ENCODE measurements around the gene CCDC86. TPM values are rescaled to one million over a fixed set of nuclear protein-coding genes. Genes with fewer than 3 reads are reported as not detected.

Gene CCDC86
- total and polyA plus RNA-seq, 2 of the 4 experiments (the other 2 are of a cell fraction): 9.5 to 34.0 TPM

DNA sequence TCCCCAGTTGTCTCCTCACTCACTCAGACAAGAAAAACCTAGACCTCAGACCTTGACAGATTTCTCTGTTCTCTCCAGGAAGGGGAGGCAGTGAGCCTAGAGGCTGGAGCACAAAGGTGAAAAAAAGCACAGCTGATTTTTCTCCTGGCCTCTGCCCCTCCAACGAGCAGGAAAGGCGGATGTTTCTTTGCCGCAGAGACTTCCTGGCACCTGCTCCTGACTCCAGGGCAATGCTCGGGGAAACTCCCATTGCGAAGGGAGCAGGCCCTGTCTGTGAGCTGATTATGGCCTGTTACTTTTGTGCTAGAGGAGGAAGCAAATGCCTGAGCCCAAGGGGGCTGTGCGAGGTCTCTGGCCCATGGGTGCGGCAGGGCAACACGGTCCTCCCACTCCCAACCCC lies 31.3 kb upstream of the CCDC86 start:
- H2AFZ ChIP-seq (replicated peaks; ENCODE audit: low read length, poor library complexity): no peak overlapping the region
- no peak overlapping the region for H3K4me2 ChIP-seq (ENCODE audit: low read depth, low read length)
- no peak overlapping the region for H3K4ac ChIP-seq (ENCODE audit: low read depth, low read length)
- ATAC-seq (ENCODE audit: low read depth) (no peak), DNase-seq (no peak)
- no peak overlapping the region for H3K56ac ChIP-seq (ENCODE audit: extremely low read depth, insufficient read depth, low read length)
- no TSS peak for BruUV-seq (replicated peaks)
- no peaks in the 10 kb centered on the region for H3K4me1 ChIP-seq (ENCODE audit: control insufficient read depth, insufficient read depth, low read length)
- H2AK9ac ChIP-seq (replicated peaks; ENCODE audit: low read depth, low read length, poor library complexity): no peak overlapping the region
- no peaks in the 10 kb centered on the region for H3K79me1 ChIP-seq (ENCODE audit: low read depth in 1 of 2, low read length in 2 of 2)
- no peak overlapping the region for H3K14ac ChIP-seq (replicated peaks; ENCODE audit: low read depth, low read length)
- dilution Hi-C loops (cut with HindIII; ENCODE audit: low sequenced_read_pairs, unreplicated experiment): no loop called here
- ChIA-PET CTCF (no interaction called here), POLR2A (ENCODE audit: unreplicated experiment) (no interaction called here)
- H2AK5ac ChIP-seq (ENCODE audit: low read depth, low read length): no peak overlapping the region
- intact Hi-C loops (cut with micrococcal nuclease): no loop called here
- H2BK120ac ChIP-seq (ENCODE audit: low read depth, low read length): no peak overlapping the region
- TF ChIP-seq RAD21 (IDR thresholded peaks at IDR 0.05; ENCODE audit: low read length): no peak
- no peak for TF ChIP-seq USF2 (IDR thresholded peaks at IDR 0.05; ENCODE audit: low read depth, low read length)
- TF ChIP-seq, protein P1, sequence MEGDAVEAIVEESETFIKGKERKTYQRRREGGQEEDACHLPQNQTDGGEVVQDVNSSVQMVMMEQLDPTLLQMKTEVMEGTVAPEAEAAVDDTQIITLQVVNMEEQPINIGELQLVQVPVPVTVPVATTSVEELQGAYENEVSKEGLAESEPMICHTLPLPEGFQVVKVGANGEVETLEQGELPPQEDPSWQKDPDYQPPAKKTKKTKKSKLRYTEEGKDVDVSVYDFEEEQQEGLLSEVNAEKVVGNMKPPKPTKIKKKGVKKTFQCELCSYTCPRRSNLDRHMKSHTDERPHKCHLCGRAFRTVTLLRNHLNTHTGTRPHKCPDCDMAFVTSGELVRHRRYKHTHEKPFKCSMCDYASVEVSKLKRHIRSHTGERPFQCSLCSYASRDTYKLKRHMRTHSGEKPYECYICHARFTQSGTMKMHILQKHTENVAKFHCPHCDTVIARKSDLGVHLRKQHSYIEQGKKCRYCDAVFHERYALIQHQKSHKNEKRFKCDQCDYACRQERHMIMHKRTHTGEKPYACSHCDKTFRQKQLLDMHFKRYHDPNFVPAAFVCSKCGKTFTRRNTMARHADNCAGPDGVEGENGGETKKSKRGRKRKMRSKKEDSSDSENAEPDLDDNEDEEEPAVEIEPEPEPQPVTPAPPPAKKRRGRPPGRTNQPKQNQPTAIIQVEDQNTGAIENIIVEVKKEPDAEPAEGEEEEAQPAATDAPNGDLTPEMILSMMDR (conservative IDR thresholded peaks at IDR 0.05; ENCODE audit: low read depth, low read length): no peak
- no peak for TF ChIP-seq NFE2L2 (IDR thresholded peaks at IDR 0.05; ENCODE audit: low read depth, low read length)
- TF ChIP-seq RCOR1 (IDR thresholded peaks at IDR 0.05; ENCODE audit: insufficient replicate concordance, low read length): no peak
- TF ChIP-seq MXI1 (IDR thresholded peaks at IDR 0.05; ENCODE audit: borderline replicate concordance, low read depth, low read length): no peak
- no peak for TF ChIP-seq CHD1 (IDR thresholded peaks at IDR 0.05; ENCODE audit: low read depth, low read length)
- TF ChIP-seq SMC3 (IDR thresholded peaks at IDR 0.05; ENCODE audit: low read depth, low read length): no peak
- TF ChIP-seq RFX5 (IDR thresholded peaks at IDR 0.05; ENCODE audit: low read depth, low read length): no peak
- no peak for TF ChIP-seq ELK1 (IDR thresholded peaks at IDR 0.05; ENCODE audit: borderline replicate concordance, low read depth, low read length)
- TF ChIP-seq CEBPB (IDR thresholded peaks at IDR 0.05; ENCODE audit: low read depth, low read length): no peak
- TF ChIP-seq MAFK (IDR thresholded peaks at IDR 0.05; ENCODE audit: low read depth, low read length): no peak
- TF ChIP-seq MAZ (IDR thresholded peaks at IDR 0.05; ENCODE audit: borderline replicate concordance, low read depth, low read length): no peak
- no peak for TF ChIP-seq POLR2A (IDR thresholded peaks at IDR 0.05; ENCODE audit: low read depth, low read length)
- no peak for TF ChIP-seq FOS (IDR thresholded peaks at IDR 0.05; ENCODE audit: low read depth, low read length)
- no peak for TF ChIP-seq BHLHE40 (IDR thresholded peaks at IDR 0.05; ENCODE audit: low read depth, low read length)
- no peak overlapping the region for H3K27ac ChIP-seq (ENCODE audit: insufficient read depth, low read length)
- no peak overlapping the region for H4K91ac ChIP-seq (ENCODE audit: insufficient read depth, low read depth, low read length)
- H3K4me3 ChIP-seq (ENCODE audit: insufficient read depth, low read depth, low read length): no peak overlapping the region
- H4K20me1 ChIP-seq (ENCODE audit: insufficient read depth, low read length): no peaks in the 10 kb centered on the region
- 57% methylated on average over 3 of the region's 8 CpGs; no CpG with 5 or more reads in 1 of the 2 experiments for WGBS, 2 experiments (ENCODE audit: extremely low coverage in 2 of 2, insufficient read length in 1 of 2)
- no peak overlapping the region for H3K23ac ChIP-seq (ENCODE audit: low read depth, low read length)
- H3K9ac ChIP-seq (ENCODE audit: low read depth, low read length): no peak overlapping the region
- H3K18ac ChIP-seq (ENCODE audit: low read depth, low read length): no peak overlapping the region
- H3K27me3 ChIP-seq (ENCODE audit: control insufficient read depth, insufficient read depth, low read length): peaks cover 16% of the 10 kb centered on the region
- H3K9me3 ChIP-seq (ENCODE audit: control insufficient read depth, insufficient read depth, low read length): no peaks in the 10 kb centered on the region
- no peaks in the 10 kb centered on the region for H3K9me1 ChIP-seq (ENCODE audit: insufficient read depth, low read length)
- H3K36me3 ChIP-seq (ENCODE audit: control insufficient read depth, insufficient read depth, low read length): no peaks in the 10 kb centered on the region
- in situ Hi-C loops (cut with MboI; ENCODE audit: low sequenced_read_pairs): no loop called here
- H4K8ac ChIP-seq (ENCODE audit: low read depth in 2 of 2, low read length in 2 of 2): no peak overlapping the region
- H2BK20ac ChIP-seq (ENCODE audit: low read depth, low read length): no peak overlapping the region
- no peak overlapping the region for H2BK5ac ChIP-seq (ENCODE audit: low read depth, low read length, poor library complexity, severe bottlenecking)
- no peak overlapping the region for H4K5ac ChIP-seq (ENCODE audit: low read depth, low read length)
- no peak overlapping the region for H2BK15ac ChIP-seq (ENCODE audit: low read depth, low read length)

Data from IMR-90 (cell line).